HUDEP-2 (cell line): Measurements from ENCODE around the gene DIP2C.
A peak's percentile ranks its signal among the peaks of the same experiment; 100 is the strongest.
"Not testable (repeated sequence)": the region's sequence is repeated elsewhere in the genome, so short reads cannot be mapped to it uniquely, and the experiment has no call there.

Source experiments
- DNase-seq, 76 experiments: peaks; one replicate each; lab custom pipeline; 2025; ENCODE audit not compliant: unreplicated experiment in 76 of 76; lab: John Stamatoyannopoulos, UW

The DIP2C gene

DNA sequence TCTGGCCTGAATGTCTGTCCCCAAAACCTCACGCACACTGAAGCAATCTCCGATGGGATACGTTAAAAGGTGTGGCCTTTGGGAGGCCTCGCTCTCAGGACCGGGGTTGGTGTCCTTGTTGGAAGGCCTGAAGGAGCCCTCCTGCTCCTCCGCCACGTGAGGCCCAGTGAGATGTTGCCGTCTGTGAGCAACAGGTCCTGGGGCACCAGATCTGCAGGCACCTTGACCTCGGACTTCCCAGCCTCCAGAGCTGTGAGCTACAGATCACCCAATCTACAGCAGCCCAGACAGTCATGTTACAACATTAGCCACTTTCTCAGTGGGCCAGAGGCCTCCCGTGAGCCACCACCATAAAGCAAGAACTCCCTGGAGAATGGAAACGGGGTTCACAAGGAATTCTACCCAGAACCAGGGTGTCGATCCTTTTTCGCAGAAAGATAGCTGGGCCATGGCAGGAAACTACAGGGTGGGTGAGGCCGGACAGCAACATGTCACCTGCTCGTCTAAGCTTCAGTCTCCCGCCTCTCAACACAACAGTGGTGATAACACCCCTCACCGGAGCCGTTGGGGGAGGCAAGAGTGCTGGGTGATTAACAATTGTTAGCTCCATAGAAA, 87.0 kb downstream of the DIP2C start:
- no peak for DNase-seq

DNA sequence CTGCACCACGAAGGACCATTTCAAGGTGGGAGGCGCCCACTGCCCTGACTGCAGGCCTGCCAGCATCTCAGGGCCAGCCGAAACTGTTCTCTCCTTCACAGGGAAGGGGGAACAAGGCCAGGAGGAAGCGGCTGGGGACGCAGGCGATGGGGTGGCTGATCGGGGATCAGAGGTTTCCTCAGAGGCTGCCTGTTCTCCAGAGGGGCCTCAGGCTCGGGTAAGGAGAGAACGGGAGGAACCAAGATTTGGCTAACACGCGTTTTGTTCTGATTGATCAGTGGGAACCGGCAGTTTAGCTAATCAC, 87.9 kb downstream of the DIP2C start:
- no peak for DNase-seq

DNA sequence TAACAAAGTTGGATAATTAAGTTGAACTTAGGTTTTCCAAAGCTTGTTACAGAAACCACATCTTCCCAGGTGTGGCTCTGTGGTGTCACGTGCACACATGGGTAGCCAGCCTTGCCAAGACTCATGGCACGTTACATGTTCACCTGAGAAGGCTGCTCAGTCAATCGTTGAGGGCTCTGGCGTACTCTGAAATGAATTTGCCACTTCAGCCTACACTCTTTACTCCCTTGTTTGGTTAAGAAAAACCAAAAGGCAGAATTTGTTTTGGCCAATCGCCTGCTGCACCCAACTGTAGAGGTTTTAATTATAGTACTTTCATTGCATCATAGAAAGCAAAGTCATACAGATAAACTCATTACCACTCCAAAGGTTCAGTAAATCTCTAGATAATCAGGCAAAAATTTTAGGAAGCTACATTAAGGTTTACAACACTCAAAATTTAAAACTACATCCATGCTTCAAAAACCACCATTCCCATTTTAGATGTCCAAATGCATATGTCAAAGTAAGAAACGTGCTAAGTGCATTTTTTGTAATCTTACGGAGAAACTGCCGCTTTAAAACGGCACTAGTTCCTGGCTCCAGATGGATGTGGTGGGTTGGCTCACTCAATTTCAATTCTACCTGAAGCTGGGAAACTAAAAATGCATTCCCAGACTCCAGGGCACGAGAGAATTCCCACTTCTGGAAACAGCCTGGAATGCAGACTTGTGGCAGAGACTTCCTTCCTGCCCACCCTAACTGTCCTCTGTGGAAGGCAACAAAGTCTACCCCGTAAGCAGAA, 88.4 kb downstream of the DIP2C start:
- DNase-seq = no peak

DNA sequence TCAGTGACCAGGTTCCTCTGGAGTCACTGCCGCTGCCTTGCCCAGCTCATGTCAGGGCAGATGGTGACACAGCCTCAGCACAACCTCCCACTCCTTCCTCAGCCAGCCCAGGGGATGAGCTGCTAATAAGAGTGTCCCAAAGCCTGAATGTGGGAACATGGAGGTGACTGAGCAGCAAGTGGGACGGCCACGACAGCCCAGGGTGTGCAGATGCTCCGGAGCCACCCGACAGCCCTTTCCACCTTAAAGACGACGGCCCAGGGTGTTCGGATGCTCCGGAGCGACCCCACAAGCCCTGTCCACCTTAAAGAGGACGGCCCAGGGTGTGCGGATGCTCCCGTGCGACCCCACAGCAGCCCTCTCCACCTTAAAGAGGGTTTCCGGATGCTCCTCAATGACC, 89.2 kb downstream of the DIP2C start:
- DNase-seq = no peak

DNA sequence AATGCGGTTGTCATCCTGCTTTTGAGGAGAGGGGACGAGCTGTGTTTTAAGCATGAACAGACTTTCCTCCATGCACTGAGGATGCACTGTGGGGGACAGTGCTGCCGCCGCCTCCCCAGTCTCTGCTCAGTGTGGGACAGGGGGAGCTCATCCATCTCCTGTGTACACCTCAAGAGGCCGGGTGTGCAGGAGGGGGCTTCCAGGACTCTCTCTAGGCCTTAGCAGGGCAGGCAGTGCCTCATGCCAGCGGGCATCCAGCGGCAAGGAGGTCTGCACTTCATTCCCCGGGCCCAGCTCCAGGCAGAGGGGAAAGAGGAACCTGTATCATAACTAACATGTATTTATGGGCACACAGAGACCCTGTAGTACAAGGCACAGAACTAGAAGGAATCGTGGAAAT, 89.7 kb downstream of the DIP2C start:
- no peak for DNase-seq

DNA sequence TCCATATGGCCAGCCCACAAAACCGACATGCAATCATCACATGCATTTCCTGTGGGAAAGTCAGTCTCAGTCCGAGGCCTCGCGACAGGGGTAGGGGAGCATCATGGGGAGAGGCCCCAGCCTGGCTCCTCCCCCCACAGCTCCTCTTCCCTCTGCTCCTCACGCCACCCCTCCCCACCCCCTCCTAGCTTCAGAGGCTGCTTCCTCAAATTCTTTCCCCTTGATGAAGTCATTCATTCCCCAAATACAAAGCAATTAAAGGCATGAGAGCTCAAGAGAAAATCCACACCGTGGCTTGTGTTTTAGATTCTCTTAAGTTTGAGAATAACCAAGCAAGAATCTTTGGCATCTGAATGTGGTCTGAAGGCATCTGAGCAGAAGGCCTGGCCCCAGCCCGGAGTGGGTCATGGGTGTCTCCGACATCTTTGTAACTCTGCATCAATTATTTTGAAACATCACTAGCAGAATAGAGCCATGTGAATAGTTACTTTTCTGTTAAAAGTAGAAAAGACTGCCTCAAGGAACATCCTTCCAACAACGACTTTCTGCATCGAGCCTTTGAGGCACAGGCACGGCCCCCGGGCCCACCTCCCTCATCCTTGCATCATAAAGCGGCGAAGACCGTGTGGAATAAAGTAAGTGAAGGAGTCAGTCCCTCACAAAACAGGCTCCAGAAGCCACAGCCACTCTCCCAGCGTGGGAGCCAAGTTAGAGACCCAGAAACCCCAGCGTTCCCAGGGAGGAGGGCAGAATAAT, 90.9 kb downstream of the DIP2C start:
- DNase-seq = no peak

DNA sequence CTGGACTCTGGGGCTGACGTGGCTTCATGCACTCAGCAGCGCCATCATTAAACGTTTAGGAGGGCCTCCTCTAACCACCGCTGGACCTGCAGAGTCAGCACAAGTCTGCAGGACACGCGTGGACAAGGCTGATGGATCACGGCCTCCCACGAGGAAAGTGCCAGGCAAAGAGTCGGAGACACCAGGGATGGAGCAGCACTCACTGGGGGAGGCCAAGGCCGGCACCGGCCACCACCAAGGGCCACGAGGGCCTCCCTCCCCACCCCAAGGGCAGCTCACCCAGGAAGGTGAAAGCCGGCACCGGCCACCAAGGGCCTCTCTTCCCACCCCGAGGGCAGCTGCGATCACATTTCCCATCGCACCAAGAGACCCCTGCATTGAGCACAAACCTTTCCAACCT, 91.5 kb downstream of the DIP2C start:
- DNase-seq = no peak

DNA sequence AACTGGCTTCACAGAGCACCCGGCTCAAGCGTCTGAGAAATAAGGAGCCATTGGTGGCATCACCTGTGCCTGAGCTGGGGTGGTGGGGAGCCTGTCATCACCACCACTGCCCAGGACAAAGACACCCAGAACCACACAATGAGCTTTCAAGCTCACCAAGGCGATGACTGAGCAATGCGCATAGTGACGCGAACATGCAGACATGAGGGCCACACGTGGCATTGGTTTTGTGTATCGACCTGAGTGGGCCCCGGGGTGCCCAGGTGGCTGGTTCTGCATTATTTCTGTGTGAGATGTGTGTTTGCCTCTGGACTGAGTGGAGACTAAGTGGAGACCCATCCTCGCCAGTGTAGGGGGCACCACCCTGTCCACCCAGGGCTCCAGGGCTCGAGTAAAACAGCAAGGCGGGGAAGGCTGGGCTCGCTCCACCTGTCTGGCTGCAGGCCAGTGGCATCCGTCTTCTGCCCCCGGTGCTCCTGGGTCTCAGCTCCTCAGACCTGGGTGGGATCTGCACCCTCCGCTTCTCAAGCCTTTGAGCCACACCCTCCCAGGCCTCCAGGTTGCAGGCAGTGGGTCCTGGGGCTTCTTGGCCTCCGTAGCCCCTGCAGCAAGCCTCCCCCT, 92.6 kb downstream of the DIP2C start:
- DNase-seq = no peak

DNA sequence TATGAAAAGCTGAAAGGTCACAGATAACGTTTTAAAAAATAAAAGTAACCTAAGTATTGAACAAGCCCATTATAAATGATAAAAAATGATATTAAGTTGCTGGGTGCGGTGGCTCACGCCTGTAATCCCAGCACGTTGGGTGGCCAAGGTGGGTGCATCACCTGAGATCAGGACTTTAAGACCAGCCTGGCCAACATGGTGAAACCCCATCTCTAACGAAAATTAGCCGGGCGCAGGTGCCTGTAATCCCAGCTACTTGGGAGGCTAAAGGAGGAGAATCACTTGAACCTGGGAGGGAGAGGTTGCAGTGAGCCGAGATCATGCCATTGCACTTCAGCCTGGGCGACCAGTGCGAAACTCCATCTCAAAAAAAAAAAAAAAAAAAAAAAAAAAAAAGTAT, 93.3 kb downstream of the DIP2C start:
- DNase-seq = not testable (repeated sequence)

DNA sequence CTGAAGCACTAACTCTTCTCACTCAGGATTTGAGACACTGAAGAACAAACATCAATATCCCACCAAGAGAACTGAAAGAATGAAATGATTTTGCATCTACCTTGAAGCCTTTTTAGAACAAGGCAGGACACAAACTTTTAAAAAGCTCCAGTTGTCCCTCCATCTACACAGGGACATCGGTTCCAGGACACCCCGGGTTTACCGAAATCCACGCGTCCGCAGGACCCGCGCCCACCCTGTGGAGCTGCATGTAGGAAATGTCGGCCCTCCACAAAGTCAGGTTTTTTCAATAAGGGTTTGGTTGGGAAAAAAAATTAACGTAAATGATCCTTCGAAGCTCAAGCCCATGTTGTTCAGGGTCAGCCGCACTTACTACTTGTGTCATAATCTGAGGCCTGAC, 94.0 kb downstream of the DIP2C start:
- DNase-seq = no peak

DNA sequence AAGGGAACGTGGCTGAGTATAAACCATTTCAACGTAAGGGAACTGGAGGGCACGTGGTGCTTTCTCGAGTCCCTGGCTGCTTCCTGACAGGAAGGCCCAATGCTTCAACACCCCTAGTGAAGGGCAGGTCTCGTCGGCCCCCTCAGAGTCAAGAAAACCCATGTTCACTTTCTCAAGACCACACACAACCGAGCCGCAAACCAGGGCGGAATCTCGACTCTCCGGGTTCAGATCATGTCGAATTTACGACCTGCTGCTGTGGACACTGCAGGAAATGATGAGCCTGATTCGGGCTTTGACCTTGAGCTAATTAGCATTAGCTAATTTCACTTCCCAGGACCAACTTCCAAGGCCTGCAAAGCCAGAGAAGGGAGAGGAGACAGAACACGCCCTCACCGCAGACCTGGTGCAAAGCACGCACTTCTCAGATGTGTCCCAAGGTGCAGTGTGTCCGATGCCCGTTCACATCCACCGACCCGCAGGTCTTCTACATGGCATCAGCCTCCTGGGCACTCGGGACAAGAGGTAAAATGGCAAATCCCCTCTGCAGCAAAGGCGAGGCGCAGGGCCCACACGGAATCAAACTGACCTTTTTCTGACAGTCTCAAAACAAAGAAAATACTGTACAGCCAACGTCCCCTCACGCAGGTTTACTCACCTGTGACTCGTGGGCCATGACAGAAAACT, 94.7 kb downstream of the DIP2C start:
- DNase-seq = no peak

DNA sequence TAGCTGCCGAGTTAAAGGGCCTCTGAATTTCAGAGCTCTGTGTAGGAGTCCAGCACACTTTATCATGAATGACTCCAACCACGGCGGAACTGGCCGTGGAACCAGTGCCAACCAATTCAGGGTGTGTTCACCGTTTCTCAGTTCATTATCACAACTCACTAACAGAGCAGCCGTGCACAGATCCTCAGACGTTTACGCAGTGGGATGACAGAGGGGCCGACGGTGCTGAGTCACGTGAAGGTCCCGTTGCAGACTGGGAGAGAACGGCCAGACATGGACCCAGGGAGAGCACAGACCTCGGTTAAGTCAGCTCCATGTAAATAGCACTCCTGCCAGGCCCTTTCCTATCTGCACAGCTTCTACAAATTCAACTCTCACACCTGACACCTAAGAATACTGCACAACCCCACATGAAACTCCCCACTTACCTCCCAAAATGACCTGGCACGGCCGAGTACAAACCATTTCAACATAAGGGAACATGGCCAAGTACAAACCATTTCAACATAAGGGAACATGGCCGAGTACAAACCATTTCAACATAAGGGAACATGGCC, 95.5 kb downstream of the DIP2C start:
- peak in 43 of 76 experiments; percentile 2 to 77 (median 37) for DNase-seq

DNA sequence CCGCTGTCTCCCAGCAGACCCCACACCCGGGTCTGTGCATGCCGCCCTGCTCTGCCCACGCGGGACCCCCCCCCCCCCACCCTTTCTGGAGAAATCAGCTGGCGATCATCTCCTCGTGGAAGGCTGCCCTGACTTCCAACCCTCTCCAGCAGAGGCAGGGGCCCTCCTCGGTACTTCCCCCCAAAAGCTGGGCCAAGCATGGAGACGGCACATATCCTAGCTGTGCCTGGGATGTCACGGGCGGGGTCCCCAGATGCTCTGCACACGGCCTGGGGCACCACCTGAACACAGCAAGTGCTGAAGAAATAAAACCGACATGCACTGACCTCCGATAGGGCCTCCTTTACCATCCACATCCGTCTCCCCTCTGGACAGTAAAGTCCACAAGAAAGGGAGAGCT, 96.0 kb downstream of the DIP2C start:
- no peak for DNase-seq

DNA sequence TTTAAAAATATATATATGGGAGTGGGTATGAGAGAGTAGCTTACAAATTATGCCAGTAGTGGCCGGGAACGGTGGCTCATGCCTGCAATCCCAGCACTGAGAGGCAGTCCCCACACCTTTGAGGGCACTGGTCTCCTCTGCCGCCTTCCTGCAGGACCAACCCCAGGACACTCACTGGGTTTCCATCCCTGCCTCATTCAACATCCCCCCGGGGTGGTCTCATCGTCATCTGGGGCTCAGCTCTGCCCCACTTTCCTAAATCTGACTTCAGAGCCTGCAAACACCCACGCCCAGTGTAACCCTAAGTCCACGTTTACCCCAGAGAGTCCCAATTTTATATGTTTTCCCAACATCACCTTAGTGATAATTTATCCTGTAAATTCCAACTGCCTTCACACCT, 96.5 kb downstream of the DIP2C start:
- DNase-seq = no peak

DNA sequence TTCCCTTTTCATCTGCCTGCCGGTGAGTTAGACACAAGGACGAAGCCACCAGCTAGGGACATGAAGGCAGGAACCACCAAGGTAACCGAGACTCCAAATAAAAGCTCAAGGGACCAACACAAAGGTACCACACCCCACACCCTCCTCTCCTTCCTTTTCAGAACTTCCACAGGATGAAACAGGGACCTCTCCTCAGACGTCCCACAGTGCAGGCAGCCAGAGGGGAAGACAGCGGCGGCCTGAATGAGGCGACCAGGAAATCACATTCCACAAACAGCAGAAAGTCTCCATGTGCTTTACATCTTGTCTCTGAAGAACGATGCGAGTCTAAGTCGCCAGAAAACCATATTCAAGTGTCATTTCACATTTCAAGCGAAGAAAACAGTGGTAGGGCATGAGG, 97.8 kb downstream of the DIP2C start:
- no peak for DNase-seq

DNA sequence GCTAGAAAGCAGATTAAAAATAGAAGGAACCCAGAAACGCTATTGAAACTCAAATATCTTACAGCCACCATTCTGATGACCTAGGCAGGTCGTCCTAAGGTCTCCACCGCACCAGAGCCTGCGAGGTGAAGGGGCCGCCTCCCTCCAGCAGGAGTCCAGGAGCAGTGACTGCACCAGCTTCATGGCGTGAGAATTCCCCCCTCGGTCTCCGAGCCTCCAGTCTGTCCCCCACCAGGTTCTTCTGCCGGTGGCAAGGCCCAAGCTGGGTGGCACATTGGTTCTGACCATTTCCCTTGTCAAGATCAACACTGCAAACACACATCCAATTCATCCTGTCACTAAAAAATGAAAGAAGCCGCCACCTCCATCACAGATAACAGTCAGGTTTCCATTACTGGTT, 98.7 kb downstream of the DIP2C start:
- DNase-seq = no peak

DNA sequence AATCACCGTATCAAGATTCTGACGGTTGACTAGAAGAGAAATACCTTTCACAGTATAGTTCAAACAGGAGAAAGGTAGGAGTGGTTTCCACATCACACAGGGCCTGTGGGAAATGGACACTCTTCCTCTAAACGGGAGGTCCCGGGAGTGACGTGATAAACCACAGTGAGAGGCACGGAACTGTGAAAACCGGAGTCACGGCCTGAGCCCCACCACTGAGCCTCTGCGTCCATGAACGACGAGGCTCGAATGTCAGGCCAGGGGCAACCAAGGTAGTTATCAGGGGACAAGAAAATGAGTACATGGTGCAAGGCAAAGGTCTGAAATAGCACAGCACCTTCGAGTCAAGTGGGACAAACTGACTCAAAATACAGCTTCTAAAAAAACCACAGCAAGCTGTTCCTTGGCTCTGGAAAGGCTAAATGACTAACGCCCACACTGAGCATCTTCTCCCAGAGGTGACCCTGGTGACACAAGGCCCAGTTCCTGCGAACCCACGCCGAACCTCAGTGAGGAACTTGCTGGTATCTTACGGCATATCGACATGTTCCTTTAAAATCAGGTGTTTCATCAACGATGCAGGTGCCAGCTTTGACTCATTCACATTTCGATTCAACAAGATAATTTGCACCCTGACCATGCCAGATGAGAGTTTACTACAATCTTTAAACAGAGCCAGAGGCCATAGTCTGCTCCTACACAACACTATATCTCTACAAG, 99.3 kb downstream of the DIP2C start:
- DNase-seq = no peak

DNA sequence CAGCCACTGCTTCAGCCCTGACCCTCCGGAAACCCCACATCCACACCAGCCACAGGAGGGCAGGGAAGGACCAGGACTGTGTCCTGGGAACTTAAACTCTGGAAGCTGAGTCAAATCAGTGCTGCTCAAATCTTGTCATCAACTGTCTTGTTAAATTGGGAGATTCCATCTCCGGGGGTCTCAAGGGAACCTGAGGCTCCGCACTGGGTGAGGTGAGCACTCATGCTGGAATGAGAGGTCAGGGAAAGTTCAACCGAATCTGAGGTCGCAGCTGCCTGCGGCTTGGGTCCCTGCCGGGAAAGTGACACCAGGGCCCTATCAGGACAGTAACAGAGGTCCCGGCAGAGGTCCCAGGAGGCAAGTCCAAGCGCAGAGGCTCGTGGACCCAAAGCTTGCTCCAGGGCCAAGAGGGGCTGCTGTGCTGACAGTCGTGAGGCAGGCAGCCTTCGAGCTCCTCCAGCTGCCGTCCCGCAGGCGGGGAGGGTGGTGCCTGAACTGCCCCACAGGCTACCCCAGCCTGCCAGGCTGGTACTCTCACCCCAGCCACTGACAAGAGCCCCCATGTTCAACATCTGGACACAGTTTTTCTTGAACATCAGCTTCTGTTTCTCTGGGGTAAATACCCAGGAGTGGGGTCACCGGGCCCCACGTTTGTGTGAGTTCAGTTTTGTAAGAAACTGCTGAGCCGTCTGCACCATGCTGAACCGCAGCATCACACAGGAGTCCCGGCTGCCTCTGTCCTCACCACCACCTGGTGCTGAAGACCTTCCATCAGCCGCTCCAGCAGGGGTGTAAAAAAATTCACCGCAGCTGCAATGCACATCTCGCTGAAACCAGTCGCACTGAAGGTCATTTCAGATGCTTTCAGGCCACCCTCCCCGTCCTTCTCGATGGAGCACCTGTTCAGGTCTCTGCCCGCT, 101.0 kb downstream of the DIP2C start:
- no peak for DNase-seq

DNA sequence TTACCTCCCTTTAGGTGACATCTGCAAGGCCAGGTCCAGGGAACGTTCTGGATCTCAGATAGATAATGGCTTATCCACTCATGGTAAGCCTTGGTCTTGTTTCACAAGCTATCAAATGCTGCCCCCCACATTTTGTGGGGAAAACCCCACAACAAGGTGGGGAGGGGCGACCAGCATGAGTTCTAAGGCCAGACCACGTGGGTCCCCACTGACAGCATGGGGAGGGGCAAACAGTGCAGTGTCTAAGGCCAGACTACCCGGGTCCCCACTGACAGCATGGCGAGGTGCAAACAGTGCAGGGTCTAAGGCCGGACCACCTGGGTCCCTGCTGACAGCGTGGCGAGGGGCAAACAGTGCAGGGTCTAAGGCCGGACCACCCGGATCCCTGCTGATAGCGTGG, 102.8 kb downstream of the DIP2C start:
- no peak for DNase-seq
